ENCODE results near the gene ANGPT4.
A peak's percentile ranks its signal among the peaks of the same experiment; 100 is the strongest.

Gene ANGPT4

GRCh38 chr20:916125-916799 lies at the start of gene ANGPT4:
ANGPT4 (minus strand) TSS chr20:916334; CDS start chr20:916214, 120 bp downstream.
- no peak for DNase-seq

GRCh38 chr20:963795-964194 lies 47.7 kb upstream of the ANGPT4 start:
- no peak for DNase-seq

- DNase-seq = no peak
Observed at GRCh38 chr20:962683-963082, 46.5 kb upstream of the ANGPT4 start.

- DNase-seq = no peak
Observed at GRCh38 chr20:962223-962622, 46.1 kb upstream of the ANGPT4 start.

- no peak for DNase-seq
Observed at GRCh38 chr20:961768-962167, 45.6 kb upstream of the ANGPT4 start.

- DNase-seq = no peak
Observed at GRCh38 chr20:959996-960615, 44.0 kb upstream of the ANGPT4 start.

GRCh38 chr20:958936-959815 lies 43.0 kb upstream of the ANGPT4 start:
- DNase-seq = no peak

GRCh38 chr20:957544-957943 lies 41.4 kb upstream of the ANGPT4 start:
- DNase-seq = no peak

- DNase-seq = peak; percentile 79
Observed at GRCh38 chr20:956330-956951, 40.3 kb upstream of the ANGPT4 start.

- no peak for DNase-seq
Observed at GRCh38 chr20:955656-956055, 39.5 kb upstream of the ANGPT4 start.

GRCh38 chr20:955111-955510 lies 39.0 kb upstream of the ANGPT4 start:
- no peak for DNase-seq

- DNase-seq = no peak
Observed at GRCh38 chr20:953742-954141, 37.6 kb upstream of the ANGPT4 start.

- DNase-seq = no peak
Observed at GRCh38 chr20:952196-952795, 36.2 kb upstream of the ANGPT4 start.

GRCh38 chr20:951384-952169 lies 35.4 kb upstream of the ANGPT4 start:
- DNase-seq = no peak

GRCh38 chr20:949717-950116 lies 33.6 kb upstream of the ANGPT4 start:
- DNase-seq = no peak

GRCh38 chr20:946826-947225 lies 30.7 kb upstream of the ANGPT4 start:
- DNase-seq = no peak

GRCh38 chr20:945841-946240 lies 29.7 kb upstream of the ANGPT4 start:
- no peak for DNase-seq

- DNase-seq = no peak
Observed at GRCh38 chr20:944774-945410, 28.8 kb upstream of the ANGPT4 start.

GRCh38 chr20:944148-944547 lies 28.0 kb upstream of the ANGPT4 start:
- DNase-seq = no peak

GRCh38 chr20:942611-943010 lies 26.5 kb upstream of the ANGPT4 start:
- no peak for DNase-seq

- no peak for DNase-seq
Observed at GRCh38 chr20:940926-941325, 24.8 kb upstream of the ANGPT4 start.

- no peak for DNase-seq
Observed at GRCh38 chr20:939606-940005, 23.5 kb upstream of the ANGPT4 start.
